Measurements from ENCODE around the gene SEC24C.

Gene SEC24C

DNA sequence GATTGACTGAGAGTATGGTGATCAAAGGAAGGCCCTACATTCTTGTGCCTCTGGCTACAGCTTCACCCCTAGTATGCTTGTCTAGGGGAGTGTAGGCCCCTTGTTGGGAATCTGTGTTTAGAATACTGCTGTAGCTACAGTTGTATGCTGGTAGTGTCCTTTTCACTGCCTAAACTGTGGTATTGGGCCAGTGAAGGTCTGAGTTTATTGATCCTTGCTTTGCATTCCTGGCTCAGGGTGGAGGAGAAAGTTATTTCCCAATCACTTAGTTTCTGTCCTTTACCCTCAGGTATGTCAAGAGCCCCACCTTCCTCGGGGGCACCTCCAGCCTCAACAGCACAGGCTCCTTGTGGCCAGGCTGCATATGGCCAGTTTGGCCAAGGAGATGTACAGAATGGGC lies 6.6 kb downstream of the SEC24C start:
- Histone ChIP-seq H3K9me2 (replicated peaks; ENCODE audit: control insufficient read depth, low read length) (no peaks in the 10 kb centered on the region), H3K27me3 (ENCODE audit: control insufficient read depth, low read length) (no peaks in the 10 kb centered on the region), H3F3A (ENCODE audit: control insufficient read depth, insufficient read depth) (no peaks in the 10 kb centered on the region), H4K20me1 (ENCODE audit: control insufficient read depth, insufficient read depth, low read depth, low read length) (no peaks in the 10 kb centered on the region; the same call in 1 of the 2 replicates), H3K4me2 (ENCODE audit: low read length) (no peak overlapping the region), H3K4me3 (ENCODE audit: low read length) (no peak overlapping the region), H3K27ac (ENCODE audit: low read depth, low read length) (no peak overlapping the region), H3K79me2 (ENCODE audit: control insufficient read depth, low read length) (peaks cover 34% of the 10 kb centered on the region), H3K4me1 (ENCODE audit: control insufficient read depth, low read length) (no peaks in the 10 kb centered on the region), H3K36me3 (ENCODE audit: control insufficient read depth, low read length) (peaks cover 62% of the 10 kb centered on the region), H3K9me3 (ENCODE audit: control insufficient read depth, insufficient read depth, low read length) (no peaks in the 10 kb centered on the region)
- TF ChIP-seq, protein P1, sequence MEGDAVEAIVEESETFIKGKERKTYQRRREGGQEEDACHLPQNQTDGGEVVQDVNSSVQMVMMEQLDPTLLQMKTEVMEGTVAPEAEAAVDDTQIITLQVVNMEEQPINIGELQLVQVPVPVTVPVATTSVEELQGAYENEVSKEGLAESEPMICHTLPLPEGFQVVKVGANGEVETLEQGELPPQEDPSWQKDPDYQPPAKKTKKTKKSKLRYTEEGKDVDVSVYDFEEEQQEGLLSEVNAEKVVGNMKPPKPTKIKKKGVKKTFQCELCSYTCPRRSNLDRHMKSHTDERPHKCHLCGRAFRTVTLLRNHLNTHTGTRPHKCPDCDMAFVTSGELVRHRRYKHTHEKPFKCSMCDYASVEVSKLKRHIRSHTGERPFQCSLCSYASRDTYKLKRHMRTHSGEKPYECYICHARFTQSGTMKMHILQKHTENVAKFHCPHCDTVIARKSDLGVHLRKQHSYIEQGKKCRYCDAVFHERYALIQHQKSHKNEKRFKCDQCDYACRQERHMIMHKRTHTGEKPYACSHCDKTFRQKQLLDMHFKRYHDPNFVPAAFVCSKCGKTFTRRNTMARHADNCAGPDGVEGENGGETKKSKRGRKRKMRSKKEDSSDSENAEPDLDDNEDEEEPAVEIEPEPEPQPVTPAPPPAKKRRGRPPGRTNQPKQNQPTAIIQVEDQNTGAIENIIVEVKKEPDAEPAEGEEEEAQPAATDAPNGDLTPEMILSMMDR (IDR thresholded peaks at IDR 0.05; ENCODE audit: low read depth, low read length, poor library complexity, severe bottlenecking), result no peak
- no peak for TF ChIP-seq EZH2phosphoT487 (IDR thresholded peaks at IDR 0.05; ENCODE audit: borderline replicate concordance, low read length)

DNA sequence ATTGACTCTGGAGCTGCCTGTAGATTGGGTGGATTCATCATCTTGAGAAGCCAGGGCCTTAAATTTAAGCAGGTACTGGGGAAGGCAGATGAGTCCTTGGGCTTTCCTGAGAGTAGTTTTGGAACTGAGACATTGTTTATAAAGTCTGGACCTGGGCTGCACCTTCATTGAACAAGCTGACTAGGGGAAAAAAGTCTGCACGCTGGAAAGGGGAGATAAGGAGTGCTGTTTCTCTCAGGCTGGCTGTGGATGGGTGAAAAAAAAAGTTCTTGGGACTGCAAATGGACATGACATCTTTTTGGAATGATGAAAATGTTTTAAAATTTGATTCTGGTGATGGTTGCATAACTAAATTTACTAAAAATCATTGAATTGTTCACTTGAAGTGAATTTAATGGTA lies 12.0 kb downstream of the SEC24C start:
- no peak overlapping the region for H3K27ac ChIP-seq (ENCODE audit: low read depth, low read length)
- peaks cover 17% of the 10 kb centered on the region for H3K4me1 ChIP-seq (ENCODE audit: control insufficient read depth, low read length)
- peaks cover 4% of the 10 kb centered on the region; the same call in 1 of the 2 replicates for H3K79me2 ChIP-seq (ENCODE audit: control insufficient read depth, low read length)
- H3F3A ChIP-seq (ENCODE audit: control insufficient read depth, insufficient read depth), result no peaks in the 10 kb centered on the region
- no peaks in the 10 kb centered on the region for H3K9me2 ChIP-seq (replicated peaks; ENCODE audit: control insufficient read depth, low read length)
- peaks cover 60% of the 10 kb centered on the region for H3K36me3 ChIP-seq (ENCODE audit: control insufficient read depth, low read length)
- H3K4me2 ChIP-seq (ENCODE audit: low read length), result no peak overlapping the region
- no peaks in the 10 kb centered on the region for H3K27me3 ChIP-seq (ENCODE audit: control insufficient read depth, low read length)
- no peaks in the 10 kb centered on the region for H4K20me1 ChIP-seq (ENCODE audit: control insufficient read depth, insufficient read depth, low read depth, low read length)
- no peak overlapping the region for H3K4me3 ChIP-seq (ENCODE audit: low read length)
- TF ChIP-seq, protein P1 (IDR thresholded peaks at IDR 0.05; ENCODE audit: low read depth, low read length, poor library complexity, severe bottlenecking), result no peak
- no peaks in the 10 kb centered on the region for H3K9me3 ChIP-seq (ENCODE audit: control insufficient read depth, insufficient read depth, low read length)

DNA sequence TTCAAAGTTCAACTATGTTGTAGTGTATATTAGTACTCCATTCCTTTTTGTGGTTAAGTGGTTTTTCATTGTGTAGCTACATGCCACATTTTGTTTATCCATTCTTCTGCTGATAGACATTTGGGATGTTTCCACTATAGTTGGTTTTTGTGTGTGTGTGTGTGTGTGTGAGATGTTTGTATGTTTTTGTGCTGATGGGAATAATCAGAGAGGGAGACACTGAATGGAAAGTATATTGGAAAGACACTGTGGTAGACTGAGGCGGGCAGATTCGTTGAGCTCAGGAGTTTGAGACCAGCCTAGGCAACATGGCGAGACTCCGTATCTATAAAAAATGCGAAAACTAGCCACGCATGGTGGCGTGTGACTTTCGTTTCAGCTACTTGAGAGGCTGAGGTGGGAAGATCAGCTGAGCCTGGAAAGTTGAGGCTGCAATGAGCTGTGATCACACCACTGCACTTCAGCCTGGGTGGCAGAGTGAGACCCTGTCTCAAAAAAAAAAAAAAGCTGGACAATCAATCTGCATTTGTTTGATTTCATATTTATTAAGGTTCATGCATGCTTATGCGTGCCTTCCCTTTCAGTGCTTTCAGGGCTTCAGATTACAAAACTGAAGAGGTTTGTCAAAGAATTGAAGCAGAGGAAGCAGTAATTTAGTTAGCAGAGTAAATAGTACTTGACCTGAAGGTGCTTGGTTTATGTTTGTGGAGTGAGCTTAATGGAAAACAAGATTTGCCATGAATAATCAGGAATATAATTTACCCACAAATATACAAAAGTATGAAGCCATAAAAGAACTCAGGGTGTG lies 14.7 kb downstream of the SEC24C start:
- Histone ChIP-seq H3K4me3 (ENCODE audit: low read length) (no peak overlapping the region), H3K9me3 (ENCODE audit: control insufficient read depth, insufficient read depth, low read length) (no peaks in the 10 kb centered on the region), H3K36me3 (ENCODE audit: control insufficient read depth, low read length) (peaks cover 63% of the 10 kb centered on the region), H3K4me1 (ENCODE audit: control insufficient read depth, low read length) (peaks cover 17% of the 10 kb centered on the region), H3K27me3 (ENCODE audit: control insufficient read depth, low read length) (no peaks in the 10 kb centered on the region), H3K4me2 (ENCODE audit: low read length) (no peak overlapping the region; the same call in 1 of the 2 replicates), H3K79me2 (ENCODE audit: control insufficient read depth, low read length) (peaks cover 4% of the 10 kb centered on the region; the same call in 1 of the 2 replicates), H3K9me2 (replicated peaks; ENCODE audit: control insufficient read depth, low read length) (no peaks in the 10 kb centered on the region), H4K20me1 (ENCODE audit: control insufficient read depth, insufficient read depth, low read depth, low read length) (no peaks in the 10 kb centered on the region), H3F3A (ENCODE audit: control insufficient read depth, insufficient read depth) (no peaks in the 10 kb centered on the region), H3K27ac (ENCODE audit: low read depth, low read length) (no peak overlapping the region)
- no peak for TF ChIP-seq EZH2phosphoT487 (IDR thresholded peaks at IDR 0.05; ENCODE audit: borderline replicate concordance, low read length)
- TF ChIP-seq, protein P1 (IDR thresholded peaks at IDR 0.05; ENCODE audit: low read depth, low read length, poor library complexity, severe bottlenecking), result no peak

All from DOHH2 (cell line).